Endodermal cell (in vitro differentiated cells): ENCODE data around the gene IL1F10. TPM values are rescaled to one million over a fixed set of nuclear protein-coding genes. Genes with fewer than 3 reads are reported as not detected.

Experiments
- DNase-seq: peaks from one replicate; pipeline ENCODE4 v3.0.0-alpha.2; 2017
- H3K27ac ChIP-seq: 2 replicates; pipeline ENCODE4 v1.5.1; 2013; ENCODE audit warnings: mild to moderate bottlenecking, low read depth, low read length, moderate library complexity
- H3K27me3 ChIP-seq: 2 replicates; pipeline ENCODE4 v1.6.1; 2013; ENCODE audit warnings: mild to moderate bottlenecking, low read length, moderate library complexity; ENCODE audit not compliant: insufficient read depth, control insufficient read depth, poor library complexity, severe bottlenecking
- H3K36me3 ChIP-seq: 2 replicates; pipeline ENCODE4 v1.7.0; 2013; ENCODE audit warnings: mild to moderate bottlenecking, low read length, moderate library complexity; ENCODE audit not compliant: control insufficient read depth, insufficient read depth
- H3K4me1 ChIP-seq: one replicate; pipeline ENCODE4 v1.7.0; 2013; ENCODE audit warnings: low read length; ENCODE audit not compliant: control insufficient read depth, insufficient read depth
- H3K4me3 ChIP-seq: 2 replicates; pipeline ENCODE4 v1.5.1; 2013; ENCODE audit warnings: mild to moderate bottlenecking, low read length, moderate library complexity
- H3K9ac ChIP-seq: 2 replicates; pipeline ENCODE4 v1.6.1; 2013; ENCODE audit warnings: mild to moderate bottlenecking, low read length, moderate library complexity; ENCODE audit not compliant: poor library complexity, severe bottlenecking; ENCODE audit errors: extremely low read depth
- H3K9me3 ChIP-seq: 2 replicates; pipeline ENCODE4 v1.6.1; 2013; ENCODE audit warnings: mild to moderate bottlenecking, low read length, moderate library complexity; ENCODE audit not compliant: control insufficient read depth
- H3K27ac Mint-ChIP-seq: 2 replicates; pipeline ENCODE4 v1.8.0; 2020; ENCODE audit warnings: mixed read lengths
- H3K27me3 Mint-ChIP-seq: 2 replicates; pipeline ENCODE4 v1.8.0; 2021; ENCODE audit warnings: mild to moderate bottlenecking, mixed read lengths; ENCODE audit not compliant: insufficient read depth
- H3K36me3 Mint-ChIP-seq: 2 replicates; pipeline ENCODE4 v1.8.0; 2020; ENCODE audit warnings: low read depth, mixed read lengths
- H3K4me1 Mint-ChIP-seq: 2 replicates; pipeline ENCODE4 v1.8.0; 2020; ENCODE audit warnings: mixed read lengths
- H3K4me3 Mint-ChIP-seq: 2 replicates; pipeline ENCODE4 v1.8.0; 2020; ENCODE audit warnings: mild to moderate bottlenecking, moderate library complexity, mixed read lengths
- H3K9me3 Mint-ChIP-seq: 2 replicates; pipeline ENCODE4 v1.8.0; 2020; ENCODE audit warnings: mild to moderate bottlenecking, mixed read lengths
- WGBS, 2 experiments: methylation state at CpG; one replicate each; pipeline versions ENCODE4 v1.1.5 to v1.1.7; 2013; ENCODE audit warnings: missing lambda C conversion rate in 2 of 2, mixed read lengths in 1 of 2; ENCODE audit not compliant: insufficient coverage in 1 of 2, insufficient read length in 1 of 2; 5-methylcytosine and 5-hydroxymethylcytosine counted together
- total RNA-seq, 2 donors: library from RNA; stranded (reverse); fragmentation: NEBNext Ultra II Directional in 1 of 2; extraction: Animal tissue kit (Norgen Biotek cat#: 25700) in 1 of 2; gene quantifications; 2 replicates in 1 of 2; 3 replicates in 1 of 2; pipeline ENCODE4 v1.2.1, GENCODE V29; 2021
- TF ChIP-seq, protein P1 (sequence below): fragments of 200-600 bp; sonication (generic); conservative IDR thresholded peaks from 2 replicates; pipeline ENCODE4 v1.5.0; 2021; ENCODE audit warnings: antibody characterized with exemption, mild to moderate bottlenecking

Gene IL1F10
- total RNA-seq, 2 donors from 2014 or later = not detected

DNA sequence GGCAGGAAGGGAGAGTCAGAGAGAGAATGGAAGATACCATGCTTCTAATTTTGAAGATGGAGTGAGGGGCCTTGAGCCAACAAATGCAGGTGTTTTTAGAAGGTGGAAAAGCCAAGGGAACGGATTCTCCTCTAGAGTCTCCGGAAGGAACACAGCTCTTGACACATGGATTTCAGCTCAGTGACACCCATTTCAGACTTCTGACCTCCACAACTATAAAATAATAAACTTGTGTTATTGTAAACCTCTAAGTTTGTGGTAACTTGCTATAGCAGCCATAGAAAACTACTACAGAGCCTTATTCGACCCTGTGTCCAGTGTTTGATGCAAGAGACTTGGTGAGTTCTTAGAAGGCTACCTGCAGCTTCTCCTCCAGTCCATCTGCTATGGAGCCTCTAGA, 7.8 kb downstream of the IL1F10 start:
- DNase-seq = no peak
- Histone ChIP-seq H3K9me3 (no peaks in the 10 kb centered on the region), H3K27me3 (no peaks in the 10 kb centered on the region), H3K27ac (no peak overlapping the region), H3K4me3 (no peak overlapping the region), H3K36me3 (no peaks in the 10 kb centered on the region), H3K9ac (no peak overlapping the region), H3K4me1 (no peaks in the 10 kb centered on the region)
- peaks cover 20% of the 10 kb centered on the region for H3K27me3 Mint-ChIP-seq
- 83 to 94% methylated on average over 1 to 3 of the region's 3 CpGs for WGBS, 2 experiments
- H3K27ac Mint-ChIP-seq = no peak overlapping the region
- H3K4me3 Mint-ChIP-seq = no peak overlapping the region
- H3K36me3 Mint-ChIP-seq = no peaks in the 10 kb centered on the region
- H3K4me1 Mint-ChIP-seq = no peaks in the 10 kb centered on the region
- TF ChIP-seq, protein P1, sequence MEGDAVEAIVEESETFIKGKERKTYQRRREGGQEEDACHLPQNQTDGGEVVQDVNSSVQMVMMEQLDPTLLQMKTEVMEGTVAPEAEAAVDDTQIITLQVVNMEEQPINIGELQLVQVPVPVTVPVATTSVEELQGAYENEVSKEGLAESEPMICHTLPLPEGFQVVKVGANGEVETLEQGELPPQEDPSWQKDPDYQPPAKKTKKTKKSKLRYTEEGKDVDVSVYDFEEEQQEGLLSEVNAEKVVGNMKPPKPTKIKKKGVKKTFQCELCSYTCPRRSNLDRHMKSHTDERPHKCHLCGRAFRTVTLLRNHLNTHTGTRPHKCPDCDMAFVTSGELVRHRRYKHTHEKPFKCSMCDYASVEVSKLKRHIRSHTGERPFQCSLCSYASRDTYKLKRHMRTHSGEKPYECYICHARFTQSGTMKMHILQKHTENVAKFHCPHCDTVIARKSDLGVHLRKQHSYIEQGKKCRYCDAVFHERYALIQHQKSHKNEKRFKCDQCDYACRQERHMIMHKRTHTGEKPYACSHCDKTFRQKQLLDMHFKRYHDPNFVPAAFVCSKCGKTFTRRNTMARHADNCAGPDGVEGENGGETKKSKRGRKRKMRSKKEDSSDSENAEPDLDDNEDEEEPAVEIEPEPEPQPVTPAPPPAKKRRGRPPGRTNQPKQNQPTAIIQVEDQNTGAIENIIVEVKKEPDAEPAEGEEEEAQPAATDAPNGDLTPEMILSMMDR = no peak
- H3K9me3 Mint-ChIP-seq = no peaks in the 10 kb centered on the region

DNA sequence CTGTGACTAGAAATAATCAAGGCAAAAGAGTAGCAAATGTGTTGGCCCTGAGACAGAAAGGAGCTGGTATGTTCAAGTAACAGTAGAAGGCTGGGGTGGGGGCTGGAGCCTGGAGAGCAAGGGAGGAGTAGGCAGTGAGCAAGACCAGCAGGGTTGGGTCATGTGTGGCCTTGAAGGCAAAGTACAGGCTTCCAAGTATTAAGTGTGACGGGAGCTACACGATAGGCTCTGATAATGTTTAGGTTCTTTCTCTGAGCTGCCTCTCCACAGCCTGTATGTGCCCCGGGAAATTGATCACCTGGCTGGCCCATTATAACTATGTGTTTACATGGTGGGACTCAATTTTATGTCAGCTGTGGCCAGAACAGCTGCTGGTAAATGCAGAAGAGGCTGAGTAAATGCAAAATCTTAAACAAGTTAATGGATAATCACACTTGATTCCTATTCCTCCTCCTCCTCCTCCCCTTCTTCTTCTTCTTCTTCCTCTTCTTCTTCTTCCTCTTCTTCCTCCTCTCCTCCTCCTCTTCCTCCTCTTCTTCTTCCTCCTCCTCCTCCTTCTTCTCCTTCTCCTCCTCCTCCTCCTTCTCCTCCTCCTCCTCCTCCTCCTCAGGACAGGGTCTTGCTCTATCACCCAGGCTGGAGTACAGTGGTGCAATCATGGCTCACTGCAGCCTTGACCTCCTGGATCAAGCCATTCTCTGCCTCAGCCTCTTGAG, 9.3 kb downstream of the IL1F10 start:
- H3K27ac ChIP-seq = no peak overlapping the region
- Mint-ChIP-seq H3K9me3 (no peaks in the 10 kb centered on the region), H3K4me1 (no peaks in the 10 kb centered on the region), H3K4me3 (no peak overlapping the region), H3K27me3 (peaks cover 24% of the 10 kb centered on the region), H3K27ac (no peak overlapping the region), H3K36me3 (no peaks in the 10 kb centered on the region)
- H3K4me1 ChIP-seq = no peaks in the 10 kb centered on the region
- no peak overlapping the region for H3K4me3 ChIP-seq
- peaks cover 10% of the 10 kb centered on the region for H3K27me3 ChIP-seq
- H3K36me3 ChIP-seq = no peaks in the 10 kb centered on the region
- no peak for DNase-seq
- H3K9ac ChIP-seq = no peak overlapping the region
- no peaks in the 10 kb centered on the region for H3K9me3 ChIP-seq
- TF ChIP-seq, protein P1 = no peak
- WGBS, 2 experiments = 94% methylated on average over 2 to 3 of the region's 3 CpGs

DNA sequence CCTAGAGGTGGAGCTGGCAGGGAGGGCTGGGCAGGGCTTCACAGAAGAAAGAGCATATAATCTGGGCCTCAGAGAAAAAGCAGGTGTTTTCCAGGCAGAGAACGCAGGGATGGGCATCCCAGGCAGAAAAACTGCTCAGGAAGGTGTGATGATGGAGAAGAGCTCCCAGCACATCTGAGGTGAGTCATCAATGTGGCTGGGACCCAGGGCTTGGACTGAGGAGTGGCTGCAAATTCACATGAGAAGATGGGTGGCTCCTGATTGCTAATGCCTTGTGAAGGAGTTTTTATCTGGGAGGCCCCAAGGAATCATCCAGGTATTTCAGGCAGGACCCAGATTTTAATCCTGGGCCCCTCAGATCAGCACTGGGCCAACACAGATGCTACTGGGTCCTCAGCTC, 10.2 kb downstream of the IL1F10 start:
- Mint-ChIP-seq H3K4me3 (no peak overlapping the region), H3K4me1 (no peaks in the 10 kb centered on the region), H3K27ac (no peak overlapping the region), H3K27me3 (peaks cover 29% of the 10 kb centered on the region), H3K9me3 (no peaks in the 10 kb centered on the region), H3K36me3 (no peaks in the 10 kb centered on the region)
- WGBS, 2 experiments = 74 to 86% methylated on average over 1 of the region's 1 CpG
- Histone ChIP-seq H3K9me3 (no peaks in the 10 kb centered on the region), H3K4me3 (no peak overlapping the region), H3K9ac (no peak overlapping the region), H3K36me3 (no peaks in the 10 kb centered on the region), H3K27ac (no peak overlapping the region), H3K4me1 (no peaks in the 10 kb centered on the region), H3K27me3 (peaks cover 18% of the 10 kb centered on the region)
- TF ChIP-seq, protein P1 = no peak
- DNase-seq = no peak
